ENCODE results near the gene TUBB2A. TPM values are rescaled to one million over a fixed set of nuclear protein-coding genes. Genes with fewer than 3 reads are reported as not detected.
A peak's percentile ranks its signal among the peaks of the same experiment; 100 is the strongest.

TUBB2A gene
- total and polyA plus RNA-seq, 2 of the 4 experiments (the other 2 are of a cell fraction) = 164 to 264 TPM

- H4K8ac ChIP-seq (ENCODE audit: low read depth in 2 of 2, low read length in 2 of 2) = no peak overlapping the region
- DNase-seq (no peak), ATAC-seq (ENCODE audit: low read depth) (no peak)
- H3K4me1 ChIP-seq (ENCODE audit: control insufficient read depth, insufficient read depth, low read length) = no peaks in the 10 kb centered on the region
- no peak overlapping the region for H3K4ac ChIP-seq (ENCODE audit: low read depth, low read length)
- no peak overlapping the region for H2BK20ac ChIP-seq (ENCODE audit: low read depth, low read length)
- no peaks in the 10 kb centered on the region for H3K9me3 ChIP-seq (ENCODE audit: control insufficient read depth, insufficient read depth, low read length)
- no peak overlapping the region for H2AK5ac ChIP-seq (ENCODE audit: low read depth, low read length)
- no peak overlapping the region for H4K91ac ChIP-seq (ENCODE audit: insufficient read depth, low read depth, low read length)
- H3K36me3 ChIP-seq (ENCODE audit: control insufficient read depth, insufficient read depth, low read length) = peaks cover 28% of the 10 kb centered on the region
- peak overlapping the region; percentile 41 for H2AFZ ChIP-seq (replicated peaks; ENCODE audit: low read length, poor library complexity)
- no peak overlapping the region for H4K5ac ChIP-seq (ENCODE audit: low read depth, low read length)
- H3K27me3 ChIP-seq (ENCODE audit: control insufficient read depth, insufficient read depth, low read length) = no peaks in the 10 kb centered on the region
- H3K9me1 ChIP-seq (ENCODE audit: insufficient read depth, low read length) = no peaks in the 10 kb centered on the region
- BruUV-seq (replicated peaks) = no TSS peak
- no peak overlapping the region for H3K23ac ChIP-seq (ENCODE audit: low read depth, low read length)
- intact Hi-C loops (cut with micrococcal nuclease) (no loop called here), in situ Hi-C loops (cut with MboI; ENCODE audit: low sequenced_read_pairs) (loop anchor here (25.0 kb wide), 1 partner anchor 606 kb away; no protein-coding TSS in a partner anchor), dilution Hi-C loops (cut with HindIII; ENCODE audit: low sequenced_read_pairs, unreplicated experiment) (no loop called here)
- ChIA-PET CTCF (no interaction called here), POLR2A (ENCODE audit: unreplicated experiment) (no interaction called here)
- H3K56ac ChIP-seq (ENCODE audit: extremely low read depth, insufficient read depth, low read length) = no peak overlapping the region
- H3K27ac ChIP-seq (ENCODE audit: insufficient read depth, low read length) = no peak overlapping the region
- H3K9ac ChIP-seq (ENCODE audit: low read depth, low read length) = no peak overlapping the region
- H3K4me3 ChIP-seq (ENCODE audit: insufficient read depth, low read depth, low read length) = no peak overlapping the region
- no peak overlapping the region for H2AK9ac ChIP-seq (replicated peaks; ENCODE audit: low read depth, low read length, poor library complexity)
- no peak overlapping the region for H2BK15ac ChIP-seq (ENCODE audit: low read depth, low read length)
- no peak overlapping the region for H3K4me2 ChIP-seq (ENCODE audit: low read depth, low read length)
- TF ChIP-seq MAFK (IDR thresholded peaks at IDR 0.05; ENCODE audit: low read depth, low read length) (no peak), BHLHE40 (IDR thresholded peaks at IDR 0.05; ENCODE audit: low read depth, low read length) (no peak), SMC3 (IDR thresholded peaks at IDR 0.05; ENCODE audit: low read depth, low read length) (no peak), MXI1 (IDR thresholded peaks at IDR 0.05; ENCODE audit: borderline replicate concordance, low read depth, low read length) (no peak), CTCF (conservative IDR thresholded peaks at IDR 0.05; ENCODE audit: low read depth, low read length) (no peak)
- H3K79me1 ChIP-seq (ENCODE audit: low read depth in 1 of 2, low read length in 2 of 2) = no peaks in the 10 kb centered on the region
- no peak overlapping the region for H2BK120ac ChIP-seq (ENCODE audit: low read depth, low read length)
- no peak overlapping the region for H2BK5ac ChIP-seq (ENCODE audit: low read depth, low read length, poor library complexity, severe bottlenecking)
- no peaks in the 10 kb centered on the region for H4K20me1 ChIP-seq (ENCODE audit: insufficient read depth, low read length)
- WGBS, 2 experiments (ENCODE audit: extremely low coverage in 2 of 2, insufficient read length in 1 of 2) = 92% methylated on average over 13 of the region's 15 CpGs; no CpG with 5 or more reads in 1 of the 2 experiments
- H3K14ac ChIP-seq (replicated peaks; ENCODE audit: low read depth, low read length) = no peak overlapping the region
- no peak overlapping the region for H3K18ac ChIP-seq (ENCODE audit: low read depth, low read length)
These were observed 25.6 kb downstream of the TUBB2A start for GRCh38 chr6:3131695-3132094.

All from IMR-90 (cell line).